Activated CD4-positive, alpha-beta T cell treated with anti-CD3 and anti-CD28 coated beads, Interleukin-2, amount 10 ng/mL, durations not matched to agents 7 days and 5 days (primary cell): ENCODE results near the gene RAD51B. TPM values are rescaled to one million over a fixed set of nuclear protein-coding genes. Genes with fewer than 3 reads are reported as not detected.

Experiments
- CTCF ChIA-PET: fragments of 350-600 bp; sonication (Branson Sonifier 250); formaldehyde crosslinking; loops from one replicate; lab custom pipeline; 2021; ENCODE audit warnings: antibody characterized with exemption; lab: Charles Lee
- POLR2A ChIA-PET: fragments of 350-600 bp; sonication (Branson Sonifier 250); formaldehyde crosslinking; loops from one replicate; lab custom pipeline; 2021; ENCODE audit warnings: antibody characterized with exemption; lab: Charles Lee
- DNase-seq: peaks from one replicate; pipeline ENCODE4 v3.0.0-alpha.2; 2020
- H3K27ac Mint-ChIP-seq: one replicate; pipeline ENCODE4 v1.8.0; 2021; ENCODE audit warnings: mild to moderate bottlenecking, moderate library complexity, mixed read lengths
- H3K27me3 Mint-ChIP-seq: one replicate; pipeline ENCODE4 v1.8.0; 2021; ENCODE audit warnings: mixed read lengths
- H3K36me3 Mint-ChIP-seq: one replicate; pipeline ENCODE4 v1.8.0; 2021; ENCODE audit warnings: low read depth, mixed read lengths
- H3K4me1 Mint-ChIP-seq: one replicate; pipeline ENCODE4 v1.8.0; 2021; ENCODE audit warnings: mixed read lengths
- H3K4me3 Mint-ChIP-seq: one replicate; pipeline ENCODE4 v1.8.0; 2021; ENCODE audit warnings: mild to moderate bottlenecking, moderate library complexity, mixed read lengths
- H3K9me3 Mint-ChIP-seq: one replicate; pipeline ENCODE4 v1.8.0; 2021; ENCODE audit warnings: mixed read lengths
- total RNA-seq, 2 experiments: library from RNA; stranded (reverse); gene quantifications; one replicate each; pipeline ENCODE4 v1.2.3, GENCODE V29; 2021

The RAD51B gene
- total RNA-seq, 2 experiments from 2014 or later = 20.6 to 30.3 TPM

- peaks cover 10% of the 10 kb centered on the region for H3K4me1 Mint-ChIP-seq
- peaks cover 3% of the 10 kb centered on the region for H3K9me3 Mint-ChIP-seq
- no peaks in the 10 kb centered on the region for H3K27me3 Mint-ChIP-seq
- H3K36me3 Mint-ChIP-seq = no peaks in the 10 kb centered on the region
- no peak for DNase-seq
- CTCF ChIA-PET = interaction anchor here (0.9 kb wide), 1 partner anchor 34 kb away, joined by 3 read pairs; no protein-coding TSS in a partner anchor
- H3K27ac Mint-ChIP-seq = peak overlapping the region; percentile 39
- H3K4me3 Mint-ChIP-seq = no peak overlapping the region
- POLR2A ChIA-PET = no interaction called here
Observed at GRCh38 chr14:68359022-68359836, 539.6 kb downstream of the RAD51B start.

GRCh38 chr14:68359837-68360552 is 540.4 kb downstream of the RAD51B start:
- H3K36me3 Mint-ChIP-seq = no peaks in the 10 kb centered on the region
- ChIA-PET CTCF (interaction anchor here (0.9 kb wide), 1 partner anchor 15 kb away, joined by 3 read pairs; no protein-coding TSS in a partner anchor), POLR2A (no interaction called here)
- H3K27ac Mint-ChIP-seq = no peak overlapping the region
- peaks cover 3% of the 10 kb centered on the region for H3K9me3 Mint-ChIP-seq
- DNase-seq = no peak
- H3K4me3 Mint-ChIP-seq = no peak overlapping the region
- H3K27me3 Mint-ChIP-seq = no peaks in the 10 kb centered on the region
- H3K4me1 Mint-ChIP-seq = peaks cover 10% of the 10 kb centered on the region

GRCh38 chr14:68361231-68361630 is 541.7 kb downstream of the RAD51B start:
- Mint-ChIP-seq H3K4me3 (no peak overlapping the region), H3K36me3 (no peaks in the 10 kb centered on the region), H3K27me3 (no peaks in the 10 kb centered on the region), H3K27ac (peak overlapping the region; percentile 22), H3K4me1 (peaks cover 10% of the 10 kb centered on the region), H3K9me3 (peaks cover 3% of the 10 kb centered on the region)
- ChIA-PET CTCF (no interaction called here), POLR2A (no interaction called here)
- no peak for DNase-seq

- DNase-seq = no peak
- Mint-ChIP-seq H3K4me3 (no peak overlapping the region), H3K27me3 (no peaks in the 10 kb centered on the region), H3K4me1 (peaks cover 10% of the 10 kb centered on the region), H3K36me3 (no peaks in the 10 kb centered on the region), H3K9me3 (peaks cover 3% of the 10 kb centered on the region), H3K27ac (no peak overlapping the region)
- ChIA-PET CTCF (interaction anchor here (0.6 to 1.1 kb wide), 2 partner anchors 12 to 809 kb away, joined by 3 read pairs; no protein-coding TSS in a partner anchor), POLR2A (interaction anchor here (0.6 kb wide), 1 partner anchor 27 kb away, joined by 5 read pairs; no protein-coding TSS in a partner anchor)
Observed at GRCh38 chr14:68362846-68363245, 543.3 kb downstream of the RAD51B start.

- Mint-ChIP-seq H3K27ac (no peak overlapping the region), H3K36me3 (no peaks in the 10 kb centered on the region), H3K27me3 (no peaks in the 10 kb centered on the region), H3K4me1 (peaks cover 14% of the 10 kb centered on the region), H3K9me3 (peaks cover 3% of the 10 kb centered on the region), H3K4me3 (no peak overlapping the region)
- ChIA-PET CTCF (no interaction called here), POLR2A (no interaction called here)
- DNase-seq = no peak
Observed at GRCh38 chr14:68363466-68363842, 543.9 kb downstream of the RAD51B start.

- no peak overlapping the region for H3K27ac Mint-ChIP-seq
- no peaks in the 10 kb centered on the region for H3K36me3 Mint-ChIP-seq
- H3K4me3 Mint-ChIP-seq = no peak overlapping the region
- no peaks in the 10 kb centered on the region for H3K27me3 Mint-ChIP-seq
- H3K9me3 Mint-ChIP-seq = peaks cover 3% of the 10 kb centered on the region
- no peak for DNase-seq
- CTCF ChIA-PET = interaction anchor here (0.6 kb wide), 1 partner anchor 250 kb away, joined by 3 read pairs; no protein-coding TSS in a partner anchor
- peaks cover 21% of the 10 kb centered on the region for H3K4me1 Mint-ChIP-seq
- POLR2A ChIA-PET = no interaction called here
Observed at GRCh38 chr14:68363843-68364767, 544.5 kb downstream of the RAD51B start.

- Mint-ChIP-seq H3K4me3 (no peak overlapping the region), H3K36me3 (no peaks in the 10 kb centered on the region), H3K9me3 (peaks cover 3% of the 10 kb centered on the region), H3K27me3 (no peaks in the 10 kb centered on the region), H3K4me1 (peaks cover 28% of the 10 kb centered on the region), H3K27ac (no peak overlapping the region)
- CTCF ChIA-PET = interaction anchor here (0.6 kb wide), 1 partner anchor 249 kb away, joined by 3 read pairs; no protein-coding TSS in a partner anchor
- DNase-seq = no peak
- POLR2A ChIA-PET = no interaction called here
Observed at GRCh38 chr14:68364792-68365192, 545.2 kb downstream of the RAD51B start.

GRCh38 chr14:68365228-68365627 is 545.6 kb downstream of the RAD51B start:
- peaks cover 25% of the 10 kb centered on the region for H3K4me1 Mint-ChIP-seq
- DNase-seq = no peak
- no peak overlapping the region for H3K4me3 Mint-ChIP-seq
- H3K27ac Mint-ChIP-seq = no peak overlapping the region
- H3K27me3 Mint-ChIP-seq = no peaks in the 10 kb centered on the region
- peaks cover 2% of the 10 kb centered on the region for H3K36me3 Mint-ChIP-seq
- POLR2A ChIA-PET = no interaction called here
- peaks cover 5% of the 10 kb centered on the region for H3K9me3 Mint-ChIP-seq
- CTCF ChIA-PET = no interaction called here

GRCh38 chr14:68366656-68367055 is 547.1 kb downstream of the RAD51B start:
- peaks cover 5% of the 10 kb centered on the region for H3K9me3 Mint-ChIP-seq
- ChIA-PET POLR2A (no interaction called here), CTCF (no interaction called here)
- no peak overlapping the region for H3K27ac Mint-ChIP-seq
- peaks cover 25% of the 10 kb centered on the region for H3K4me1 Mint-ChIP-seq
- H3K4me3 Mint-ChIP-seq = no peak overlapping the region
- H3K27me3 Mint-ChIP-seq = no peaks in the 10 kb centered on the region
- peaks cover 2% of the 10 kb centered on the region for H3K36me3 Mint-ChIP-seq
- DNase-seq = no peak

GRCh38 chr14:68367536-68367935 is 548.0 kb downstream of the RAD51B start:
- POLR2A ChIA-PET = no interaction called here
- Mint-ChIP-seq H3K36me3 (peaks cover 4% of the 10 kb centered on the region), H3K4me1 (peaks cover 25% of the 10 kb centered on the region), H3K9me3 (peaks cover 9% of the 10 kb centered on the region), H3K27me3 (no peaks in the 10 kb centered on the region), H3K4me3 (no peak overlapping the region), H3K27ac (no peak overlapping the region)
- no peak for DNase-seq
- CTCF ChIA-PET = no interaction called here

GRCh38 chr14:68368850-68369249 is 549.3 kb downstream of the RAD51B start:
- POLR2A ChIA-PET = interaction anchor here (0.6 kb wide), 1 partner anchor 145 kb away, joined by 3 read pairs; no protein-coding TSS in a partner anchor
- H3K27ac Mint-ChIP-seq = peak overlapping the region; percentile 7

More at GRCh38 chr14:68368850-68369249, 549.3 kb downstream of the RAD51B start:
- peaks cover 20% of the 10 kb centered on the region for H3K4me1 Mint-ChIP-seq
- no peak for DNase-seq
- no peak overlapping the region for H3K4me3 Mint-ChIP-seq
- H3K36me3 Mint-ChIP-seq = peaks cover 4% of the 10 kb centered on the region
- CTCF ChIA-PET = interaction anchor here (0.6 kb wide), 1 partner anchor 86 kb away, joined by 3 read pairs; no protein-coding TSS in a partner anchor
- H3K27me3 Mint-ChIP-seq = no peaks in the 10 kb centered on the region
- H3K9me3 Mint-ChIP-seq = peaks cover 11% of the 10 kb centered on the region
